OCI-LY7 (cell line): ENCODE results near the gene ANGPT4.

Experiments used
- CTCF ChIP-seq: fragments of 200-600 bp; sonication (generic); conservative IDR thresholded peaks from 2 replicates; pipeline ENCODE4 v1.5.1; 2014; ENCODE audit warnings: mild to moderate bottlenecking, antibody characterized with exemption, low read length, moderate library complexity, mixed read lengths
- EZH2phosphoT487 ChIP-seq: fragments of 200-600 bp; sonication (generic); IDR thresholded peaks from 2 replicates; pipeline ENCODE4 v1.6.1; 2018; ENCODE audit warnings: low read depth, borderline replicate concordance, mild to moderate bottlenecking, mixed run types, antibody characterized with exemption, low read length, moderate library complexity, mixed read lengths

- no peak for TF ChIP-seq CTCF
- no peak for TF ChIP-seq EZH2phosphoT487
Measured at GRCh38 chr20:931401-931800, 15.3 kb upstream of the ANGPT4 start.
